HG02885 (cell line): ENCODE measurements around the gene SLC16A7.
"Not testable (repeated sequence)": the region's sequence is repeated elsewhere in the genome, so short reads cannot be mapped to it uniquely, and the experiment has no call there.

ENCODE experiments used
- ATAC-seq: cut with Tn5 transposase; IDR thresholded peaks from one replicate; pipeline ENCODE4 v1.9.1; 2021; ENCODE audit warnings: mild to moderate bottlenecking; ENCODE audit not compliant: unreplicated experiment, poor library complexity

SLC16A7 gene

GRCh38 chr12:59724011-59724695, 128.3 kb downstream of the SLC16A7 start:
- ATAC-seq = no peak

- no peak for ATAC-seq
These were observed 137.4 kb downstream of the SLC16A7 start for GRCh38 chr12:59733200-59733599.

- ATAC-seq = no peak
These were observed 138.5 kb downstream of the SLC16A7 start for GRCh38 chr12:59734371-59734770.

GRCh38 chr12:59735231-59735630, 139.4 kb downstream of the SLC16A7 start:
- no peak for ATAC-seq

- no peak for ATAC-seq
These were observed 140.5 kb downstream of the SLC16A7 start for GRCh38 chr12:59736359-59736758.

GRCh38 chr12:59736786-59737185, 141.0 kb downstream of the SLC16A7 start:
- ATAC-seq = no peak

- no peak for ATAC-seq
These were observed 142.1 kb downstream of the SLC16A7 start for GRCh38 chr12:59737725-59738463.

GRCh38 chr12:59742841-59743240, 147.0 kb downstream of the SLC16A7 start:
- no peak for ATAC-seq

GRCh38 chr12:59744564-59744963, 148.7 kb downstream of the SLC16A7 start:
- no peak for ATAC-seq

- ATAC-seq = not testable (repeated sequence)
These were observed 155.3 kb downstream of the SLC16A7 start for GRCh38 chr12:59751091-59751490.

- ATAC-seq = no peak
These were observed 165.7 kb downstream of the SLC16A7 start for GRCh38 chr12:59761542-59761941.

- no peak for ATAC-seq
These were observed 168.0 kb downstream of the SLC16A7 start for GRCh38 chr12:59763835-59764234.

- no peak for ATAC-seq
These were observed 172.2 kb downstream of the SLC16A7 start for GRCh38 chr12:59768031-59768430.

- ATAC-seq = peak; percentile 49
These were observed 184.8 kb downstream of the SLC16A7 start for GRCh38 chr12:59780605-59781135.

GRCh38 chr12:59787610-59788009, 191.8 kb downstream of the SLC16A7 start:
- ATAC-seq = no peak

- ATAC-seq = no peak
These were observed 196.8 kb downstream of the SLC16A7 start for GRCh38 chr12:59792647-59793046.

- ATAC-seq = no peak
These were observed 207.9 kb downstream of the SLC16A7 start for GRCh38 chr12:59803735-59804134.

GRCh38 chr12:59808317-59808910, 212.6 kb downstream of the SLC16A7 start:
- peak; percentile 94 for ATAC-seq

- ATAC-seq = no peak
These were observed 216.2 kb downstream of the SLC16A7 start for GRCh38 chr12:59811991-59812390.

GRCh38 chr12:59812716-59813115, 216.9 kb downstream of the SLC16A7 start:
- no peak for ATAC-seq

GRCh38 chr12:59820594-59821011, 224.8 kb downstream of the SLC16A7 start:
- ATAC-seq = no peak
